GM21529 (cell line): ENCODE results near the gene TMIGD2.

Source experiments
- ATAC-seq: cut with Tn5 transposase; IDR thresholded peaks from one replicate; pipeline ENCODE4 v1.9.1; 2021; ENCODE audit not compliant: unreplicated experiment

The TMIGD2 gene

GRCh38 chr19:4326837-4327251, 24.7 kb upstream of the TMIGD2 start:
- no peak for ATAC-seq

GRCh38 chr19:4326215-4326836, 24.1 kb upstream of the TMIGD2 start:
- no peak for ATAC-seq

- ATAC-seq = no peak
Observed at GRCh38 chr19:4324228-4324627, 22.0 kb upstream of the TMIGD2 start.

GRCh38 chr19:4323692-4324091, 21.5 kb upstream of the TMIGD2 start:
- no peak for ATAC-seq

- no peak for ATAC-seq
Observed at GRCh38 chr19:4322942-4323665, 20.9 kb upstream of the TMIGD2 start.

- no peak for ATAC-seq
Observed at GRCh38 chr19:4320419-4320818, 18.2 kb upstream of the TMIGD2 start.

- no peak for ATAC-seq
Observed at GRCh38 chr19:4319067-4319718, 17.0 kb upstream of the TMIGD2 start.

- no peak for ATAC-seq
Observed at GRCh38 chr19:4318460-4318859, 16.3 kb upstream of the TMIGD2 start.

GRCh38 chr19:4316956-4317355, 14.8 kb upstream of the TMIGD2 start:
- no peak for ATAC-seq

GRCh38 chr19:4313847-4314490, 11.8 kb upstream of the TMIGD2 start:
- ATAC-seq = no peak

- ATAC-seq = no peak
Observed at GRCh38 chr19:4310247-4311121, 8.3 kb upstream of the TMIGD2 start.

GRCh38 chr19:4305659-4306058, 3.5 kb upstream of the TMIGD2 start:
- ATAC-seq = no peak

- no peak for ATAC-seq
Observed at GRCh38 chr19:4305257-4305612, 3.0 kb upstream of the TMIGD2 start.

- no peak for ATAC-seq
Observed at GRCh38 chr19:4304538-4305256, 2.5 kb upstream of the TMIGD2 start, which contains the start of gene FSD1. FSD1 (plus strand) TSS chr19:4304598; CDS start chr19:4304747, 149 bp downstream.

- ATAC-seq = no peak
Observed at GRCh38 chr19:4303819-4304537, 1.8 kb upstream of the TMIGD2 start.

- ATAC-seq = no peak
Observed at GRCh38 chr19:4301590-4302242, 473 bp downstream of the TMIGD2 start.

GRCh38 chr19:4300589-4300988, 1.6 kb downstream of the TMIGD2 start:
- ATAC-seq = no peak

GRCh38 chr19:4298810-4299550, 3.2 kb downstream of the TMIGD2 start:
- no peak for ATAC-seq
